ENCODE data around the gene AGBL4. TPM values are rescaled to one million over a fixed set of nuclear protein-coding genes. Genes with fewer than 3 reads are reported as not detected.

AGBL4 gene
- total and polyA plus RNA-seq, 9 of the 15 experiments (the other 6 are each of a cell fraction or from before 2014, with no cell fraction given): 0.11 TPM; not detected in 7

DNA sequence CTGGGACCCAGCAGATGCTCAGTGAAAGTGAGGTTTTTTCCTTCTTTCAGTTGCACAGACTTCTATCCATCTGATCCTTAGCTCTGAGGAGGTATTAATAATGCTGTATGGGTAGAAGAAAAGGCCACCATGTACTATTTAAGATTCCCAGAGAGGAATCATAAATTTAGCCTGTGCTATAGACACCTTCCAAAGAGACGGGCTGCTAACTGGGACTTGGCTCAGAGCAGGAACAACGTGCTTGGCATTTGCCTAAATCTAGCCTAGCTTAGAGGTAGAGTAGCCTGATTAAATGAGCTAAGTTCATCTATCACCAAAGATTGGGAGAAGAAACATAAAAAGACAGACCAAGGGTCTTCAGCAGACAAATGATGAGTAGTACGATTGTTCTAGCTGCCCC, 1070.1 kb downstream of the AGBL4 start:
- no peaks in the 10 kb centered on the region; the same call in 1 of the 2 replicates for H3K9me3 ChIP-seq (replicated peaks; ENCODE audit: control insufficient read depth, insufficient read depth, low read depth, low read length)
- H3K9me1 ChIP-seq (ENCODE audit: control insufficient read depth, insufficient read depth, low read length): no peaks in the 10 kb centered on the region
- in situ Hi-C loops (cut with MboI): no loop called here
- no peak overlapping the region for H3K9ac ChIP-seq (ENCODE audit: insufficient read depth in 1 of 2, low read depth in 2 of 2, low read length in 2 of 2)
- H3K36me3 ChIP-seq (ENCODE audit: control insufficient read depth, insufficient read depth, low read length): no peaks in the 10 kb centered on the region
- DNase-seq (ENCODE audit: extremely low read depth in 1 of 4, low spot score in 3 of 4): no peak
- no peak overlapping the region for H3K4me2 ChIP-seq (ENCODE audit: insufficient read depth, low read length)
- H2AFZ ChIP-seq (ENCODE audit: low read depth, low read length): no peak overlapping the region
- ChIA-PET CTCF (ENCODE audit: low intra/inter-chr PET ratio) (no interaction called here), POLR2A (no interaction called here)
- TF ChIP-seq TCF3 (CRISPR knock-in tag; IDR thresholded peaks at IDR 0.05) (no peak), RBM17 (IDR thresholded peaks at IDR 0.05; ENCODE audit: borderline replicate concordance, low read depth, low read length) (no peak), NFRKB (IDR thresholded peaks at IDR 0.05; ENCODE audit: low read depth) (no peak), PHB (CRISPR knock-in tag; IDR thresholded peaks at IDR 0.05) (no peak), RHOXF2B (CRISPR knock-in tag; conservative IDR thresholded peaks at IDR 0.05) (no peak), SAP30 (IDR thresholded peaks at IDR 0.05; ENCODE audit: borderline replicate concordance, insufficient read depth, low read depth, low read length, poor library complexity, severe bottlenecking) (no peak), FOXK2 (conservative IDR thresholded peaks at IDR 0.05 in 1 of 2, IDR thresholded peaks at IDR 0.05 in 1 of 2; ENCODE audit: low read depth in 2 of 2) (no peak), RBFOX2 (IDR thresholded peaks at IDR 0.05; ENCODE audit: low read depth, low read length) (no peak), ZBTB8A (IDR thresholded peaks at IDR 0.05; ENCODE audit: partially characterized antibody) (no peak)
- no peaks in the 10 kb centered on the region for H3K79me2 ChIP-seq (ENCODE audit: control insufficient read depth, insufficient read depth, low read length)
- FAIRE-seq: no peak
- intact Hi-C loops (cut with micrococcal nuclease): no loop called here
- no TSS peak for BruUV-seq (replicated peaks)
- WGBS (ENCODE audit: insufficient coverage, low coverage, missing lambda C conversion rate): 0% methylated on average over 3 of the region's 3 CpGs
- no peak overlapping the region for H3K4me3 ChIP-seq
- no peak for ATAC-seq
- no peaks in the 10 kb centered on the region for H3K27me3 ChIP-seq (ENCODE audit: control insufficient read depth in 2 of 2, insufficient read depth in 2 of 2, low read length in 2 of 2)
- no peaks in the 10 kb centered on the region for H3K4me1 ChIP-seq (replicated peaks in 1 of 2; ENCODE audit: control insufficient read depth in 2 of 2, insufficient read depth in 2 of 2, low read length in 2 of 2)
- no peaks in the 10 kb centered on the region for H4K20me1 ChIP-seq (replicated peaks; ENCODE audit: control insufficient read depth, insufficient read depth, low read length)
- no peak overlapping the region for H3K27ac ChIP-seq (ENCODE audit: extremely low read depth, low read depth, low read length)
